Measurements from ENCODE around the gene FAM200A.

GRCh38 chr7:99559175-99559915 lies 7.4 kb upstream of the FAM200A start:
- TF ChIP-seq POLR2A (IDR thresholded peaks at IDR 0.05) = no peak
- TF ChIP-seq, protein P1, sequence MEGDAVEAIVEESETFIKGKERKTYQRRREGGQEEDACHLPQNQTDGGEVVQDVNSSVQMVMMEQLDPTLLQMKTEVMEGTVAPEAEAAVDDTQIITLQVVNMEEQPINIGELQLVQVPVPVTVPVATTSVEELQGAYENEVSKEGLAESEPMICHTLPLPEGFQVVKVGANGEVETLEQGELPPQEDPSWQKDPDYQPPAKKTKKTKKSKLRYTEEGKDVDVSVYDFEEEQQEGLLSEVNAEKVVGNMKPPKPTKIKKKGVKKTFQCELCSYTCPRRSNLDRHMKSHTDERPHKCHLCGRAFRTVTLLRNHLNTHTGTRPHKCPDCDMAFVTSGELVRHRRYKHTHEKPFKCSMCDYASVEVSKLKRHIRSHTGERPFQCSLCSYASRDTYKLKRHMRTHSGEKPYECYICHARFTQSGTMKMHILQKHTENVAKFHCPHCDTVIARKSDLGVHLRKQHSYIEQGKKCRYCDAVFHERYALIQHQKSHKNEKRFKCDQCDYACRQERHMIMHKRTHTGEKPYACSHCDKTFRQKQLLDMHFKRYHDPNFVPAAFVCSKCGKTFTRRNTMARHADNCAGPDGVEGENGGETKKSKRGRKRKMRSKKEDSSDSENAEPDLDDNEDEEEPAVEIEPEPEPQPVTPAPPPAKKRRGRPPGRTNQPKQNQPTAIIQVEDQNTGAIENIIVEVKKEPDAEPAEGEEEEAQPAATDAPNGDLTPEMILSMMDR (IDR thresholded peaks at IDR 0.05) = no peak

All from uterus (tissue), 2 donors.